HuH-7.5 (cell line): ENCODE measurements around the gene PLXDC1.
"Not testable (repeated sequence)": the region's sequence is repeated elsewhere in the genome, so short reads cannot be mapped to it uniquely, and the experiment has no call there.

Source experiments
- DNase-seq: peaks from one replicate; pipeline ENCODE4 v3.0.0; 2011; ENCODE audit warnings: low spot score

PLXDC1 gene

GRCh38 chr17:39181303-39181702, 29.9 kb upstream of the PLXDC1 start:
- DNase-seq, result no peak

- DNase-seq, result no peak
Measured at GRCh38 chr17:39178536-39178935, 27.1 kb upstream of the PLXDC1 start.

GRCh38 chr17:39177256-39177655, 25.8 kb upstream of the PLXDC1 start:
- no peak for DNase-seq

- no peak for DNase-seq
Measured at GRCh38 chr17:39175695-39176093, 24.3 kb upstream of the PLXDC1 start.

- DNase-seq, result peak; percentile 78
Measured at GRCh38 chr17:39174920-39175694, 23.7 kb upstream of the PLXDC1 start.

GRCh38 chr17:39173526-39174274, 22.3 kb upstream of the PLXDC1 start:
- no peak for DNase-seq

- DNase-seq, result no peak
Measured at GRCh38 chr17:39173080-39173479, 21.6 kb upstream of the PLXDC1 start.

- no peak for DNase-seq
Measured at GRCh38 chr17:39171933-39172332, 20.5 kb upstream of the PLXDC1 start.

- no peak for DNase-seq
Measured at GRCh38 chr17:39170558-39170957, 19.1 kb upstream of the PLXDC1 start.

- DNase-seq, result no peak
Measured at GRCh38 chr17:39170109-39170508, 18.7 kb upstream of the PLXDC1 start.

GRCh38 chr17:39169518-39169917, 18.1 kb upstream of the PLXDC1 start:
- no peak for DNase-seq

GRCh38 chr17:39169101-39169500, 17.7 kb upstream of the PLXDC1 start:
- DNase-seq, result no peak

- DNase-seq, result not testable (repeated sequence)
Measured at GRCh38 chr17:39168503-39168902, 17.1 kb upstream of the PLXDC1 start.

GRCh38 chr17:39167476-39167875, 16.0 kb upstream of the PLXDC1 start:
- DNase-seq, result no peak

GRCh38 chr17:39166437-39167335, 15.2 kb upstream of the PLXDC1 start:
- no peak for DNase-seq

GRCh38 chr17:39165841-39166349, 14.5 kb upstream of the PLXDC1 start, which contains the start of gene ARL5C:
TSS of gene ARL5C (minus strand) at chr17:39166161. CDS start at chr17:39165760, 401 bp downstream.
- DNase-seq, result no peak

GRCh38 chr17:39165178-39165840, 13.9 kb upstream of the PLXDC1 start:
- DNase-seq, result no peak

GRCh38 chr17:39164675-39165143, 13.3 kb upstream of the PLXDC1 start:
- DNase-seq, result peak; percentile 85

GRCh38 chr17:39161962-39162361, 10.5 kb upstream of the PLXDC1 start:
- no peak for DNase-seq

GRCh38 chr17:39158623-39159022, 7.2 kb upstream of the PLXDC1 start:
- DNase-seq, result no peak

GRCh38 chr17:39156491-39156890, 5.1 kb upstream of the PLXDC1 start:
- no peak for DNase-seq
